ENCODE results near the gene PRMT1.

GRCh38 chr19:49685845-49686332 is 8.8 kb downstream of the PRMT1 start:
- no peak for TF ChIP-seq CTCF (IDR thresholded peaks at IDR 0.05)
- TF ChIP-seq POLR2A (IDR thresholded peaks at IDR 0.05) = no peak
